GM19193 (cell line): ENCODE data around the gene PPM1F.

Source experiments
- POLR2A ChIP-seq: IDR thresholded peaks from 4 replicates; pipeline ENCODE4 v1.6.1; 2011; ENCODE audit not compliant: insufficient read depth, insufficient read length; ENCODE audit errors: extremely low read depth

PPM1F gene

GRCh38 chr22:21984793-21985192, 32.1 kb upstream of the PPM1F start:
- no peak for TF ChIP-seq POLR2A

GRCh38 chr22:21982338-21982965, 29.8 kb upstream of the PPM1F start, which contains the start of gene TOP3B:
Gene TOP3B, minus strand, starts transcription at chr22:21982787. Its CDS starts 7,078 bp downstream, at chr22:21975709.
- TF ChIP-seq POLR2A = peak; percentile 91

GRCh38 chr22:21981874-21982273, 29.2 kb upstream of the PPM1F start:
- TF ChIP-seq POLR2A = no peak

GRCh38 chr22:21980547-21980946, 27.9 kb upstream of the PPM1F start:
- no peak for TF ChIP-seq POLR2A

- TF ChIP-seq POLR2A = no peak
Measured at GRCh38 chr22:21978564-21979386, 26.1 kb upstream of the PPM1F start.

- TF ChIP-seq POLR2A = no peak
Measured at GRCh38 chr22:21977814-21978213, 25.2 kb upstream of the PPM1F start.

- no peak for TF ChIP-seq POLR2A
Measured at GRCh38 chr22:21975854-21976345, 23.3 kb upstream of the PPM1F start.

- no peak for TF ChIP-seq POLR2A
Measured at GRCh38 chr22:21975273-21975672, 22.6 kb upstream of the PPM1F start.

- TF ChIP-seq POLR2A = no peak
Measured at GRCh38 chr22:21974058-21974649, 21.5 kb upstream of the PPM1F start.

GRCh38 chr22:21972806-21973205, 20.2 kb upstream of the PPM1F start:
- TF ChIP-seq POLR2A = no peak

GRCh38 chr22:21972293-21972779, 19.7 kb upstream of the PPM1F start:
- no peak for TF ChIP-seq POLR2A

- TF ChIP-seq POLR2A = no peak
Measured at GRCh38 chr22:21971858-21972275, 19.2 kb upstream of the PPM1F start.

- TF ChIP-seq POLR2A = no peak
Measured at GRCh38 chr22:21970800-21971617, 18.4 kb upstream of the PPM1F start.

- no peak for TF ChIP-seq POLR2A
Measured at GRCh38 chr22:21970037-21970799, 17.6 kb upstream of the PPM1F start.
